BE2C (cell line): ENCODE data around the gene RBBP4.
A peak's percentile ranks its signal among the peaks of the same experiment; 100 is the strongest.

ENCODE experiments used
- DNase-seq: peaks from one replicate; pipeline ENCODE4 v3.0.0-alpha.2; 2020
- H3K27me3 ChIP-seq: fragments of 250-450 bp; sonication (Bioruptor Pico); 2 replicates; pipeline ENCODE4 v1.5.1; 2020; ENCODE audit warnings: mild to moderate bottlenecking
- H3K36me3 ChIP-seq: fragments of 250-450 bp; sonication (Bioruptor Pico); 2 replicates; pipeline ENCODE4 v1.5.1; 2020; ENCODE audit warnings: mild to moderate bottlenecking
- H3K4me1 ChIP-seq: fragments of 250-450 bp; sonication (Bioruptor Pico); 2 replicates; pipeline ENCODE4 v1.5.1; 2020
- H3K4me3 ChIP-seq: 2 replicates; pipeline ENCODE4 v1.5.1; 2011; ENCODE audit warnings: low read depth, low read length
- H3K9me3 ChIP-seq: fragments of 250-450 bp; sonication (Bioruptor Pico); 2 replicates; pipeline ENCODE4 v1.5.1; 2020
- CTCF ChIP-seq: IDR thresholded peaks from 2 replicates; pipeline ENCODE4 v1.5.1; 2012; ENCODE audit warnings: mild to moderate bottlenecking, low read depth, low read length

The RBBP4 gene

GRCh38 chr1:32612189-32612881 is 38.7 kb upstream of the RBBP4 start:
- DNase-seq = peak; percentile 87
- H3K4me1 ChIP-seq = no peaks in the 10 kb centered on the region
- no peaks in the 10 kb centered on the region for H3K9me3 ChIP-seq
- no peaks in the 10 kb centered on the region for H3K27me3 ChIP-seq
- H3K36me3 ChIP-seq = no peaks in the 10 kb centered on the region
- H3K4me3 ChIP-seq = peak overlapping the region; percentile 59
- TF ChIP-seq CTCF = peak; percentile 17; the same call in 1 of the 2 replicates

- H3K36me3 ChIP-seq = no peaks in the 10 kb centered on the region
- no peaks in the 10 kb centered on the region for H3K27me3 ChIP-seq
- H3K9me3 ChIP-seq = no peaks in the 10 kb centered on the region
- H3K4me3 ChIP-seq = no peak overlapping the region
- no peak for DNase-seq
- H3K4me1 ChIP-seq = no peaks in the 10 kb centered on the region
- no peak for TF ChIP-seq CTCF
Measured at GRCh38 chr1:32613472-32613871, 37.5 kb upstream of the RBBP4 start.

- DNase-seq = peak; percentile 14
- Histone ChIP-seq H3K4me1 (no peaks in the 10 kb centered on the region), H3K4me3 (no peak overlapping the region), H3K9me3 (no peaks in the 10 kb centered on the region), H3K27me3 (no peaks in the 10 kb centered on the region), H3K36me3 (no peaks in the 10 kb centered on the region)
- TF ChIP-seq CTCF = no peak
Measured at GRCh38 chr1:32618673-32619221, 32.3 kb upstream of the RBBP4 start.

GRCh38 chr1:32619701-32620485 is 31.1 kb upstream of the RBBP4 start:
- no peak for DNase-seq
- Histone ChIP-seq H3K27me3 (no peaks in the 10 kb centered on the region), H3K9me3 (no peaks in the 10 kb centered on the region), H3K4me1 (no peaks in the 10 kb centered on the region), H3K36me3 (no peaks in the 10 kb centered on the region), H3K4me3 (no peak overlapping the region)
- no peak for TF ChIP-seq CTCF

- DNase-seq = no peak
- H3K4me3 ChIP-seq = no peak overlapping the region
- H3K9me3 ChIP-seq = no peaks in the 10 kb centered on the region
- no peak for TF ChIP-seq CTCF
- no peaks in the 10 kb centered on the region for H3K4me1 ChIP-seq
- H3K36me3 ChIP-seq = no peaks in the 10 kb centered on the region
- H3K27me3 ChIP-seq = no peaks in the 10 kb centered on the region
Measured at GRCh38 chr1:32622205-32622604, 28.8 kb upstream of the RBBP4 start.
